Liver (tissue), 9 donors: Measurements from ENCODE around the gene LITAFD. TPM values are rescaled to one million over a fixed set of nuclear protein-coding genes. Genes with fewer than 3 reads are reported as not detected.

Experiments
- DNase-seq: peaks from one replicate; pipeline ENCODE4 v3.0.0-alpha.2; 2017; ENCODE audit warnings: low spot score
- H3K27ac ChIP-seq, 2 donors: one replicate each; pipeline ENCODE4 v1.7.0; 2013; ENCODE audit warnings: inconsistent platforms in 2 of 2, low read length in 2 of 2, control low read depth in 1 of 2, low read depth in 1 of 2, mild to moderate bottlenecking in 1 of 2
- H3K27me3 ChIP-seq, 4 donors: one replicate each; pipeline versions ENCODE4 v1.6.1 to v1.7.0; 2013; ENCODE audit warnings: low read length in 3 of 4, inconsistent platforms in 1 of 4, mild to moderate bottlenecking in 1 of 4, moderate library complexity in 1 of 4; ENCODE audit not compliant: control insufficient read depth in 4 of 4, insufficient read depth in 4 of 4
- H3K36me3 ChIP-seq, 4 donors: one replicate each; pipeline versions ENCODE4 v1.6.1 to v1.7.0; 2013; ENCODE audit warnings: low read length in 3 of 4, mild to moderate bottlenecking in 3 of 4, low read depth in 1 of 4, moderate library complexity in 1 of 4; ENCODE audit not compliant: control insufficient read depth in 4 of 4, insufficient read depth in 3 of 4
- H3K4me1 ChIP-seq, 4 donors: one replicate each; pipeline versions ENCODE4 v1.6.1 to v1.7.0; 2013; ENCODE audit warnings: low read length in 3 of 4, mild to moderate bottlenecking in 3 of 4, moderate library complexity in 1 of 4; ENCODE audit not compliant: control insufficient read depth in 4 of 4, insufficient read depth in 4 of 4
- H3K4me3 ChIP-seq, 3 donors: one replicate each; pipeline versions ENCODE4 v1.6.1 to v1.7.0; 2013; ENCODE audit warnings: low read length in 3 of 3, control low read depth in 1 of 3, low read depth in 1 of 3, mild to moderate bottlenecking in 1 of 3
- H3K9ac ChIP-seq, 2 donors: one replicate each; pipeline ENCODE4 v1.7.0; 2013; ENCODE audit warnings: low read length in 2 of 2, mild to moderate bottlenecking in 2 of 2, moderate library complexity in 2 of 2, control low read depth in 1 of 2, low read depth in 1 of 2
- H3K9me3 ChIP-seq, 4 donors: one replicate each; pipeline versions ENCODE4 v1.6.1 to v1.7.0; 2013; ENCODE audit warnings: low read length in 3 of 4; ENCODE audit not compliant: control insufficient read depth in 4 of 4
- EGR1 ChIP-seq, 2 donors: IDR thresholded peaks; 2 replicates each; pipeline ENCODE4 v1.6.1; 2016 to 2018; ENCODE audit warnings: antibody characterized with exemption in 2 of 2, low read depth in 2 of 2
- FOXA1 ChIP-seq: IDR thresholded peaks from 2 replicates; pipeline ENCODE4 v1.6.1; 2016; ENCODE audit warnings: antibody characterized with exemption
- GABPA ChIP-seq, 2 donors: IDR thresholded peaks in 1 of 2; conservative IDR thresholded peaks in 1 of 2; 2 replicates each; pipeline ENCODE4 v1.6.1; 2016; ENCODE audit warnings: antibody characterized with exemption in 2 of 2, mild to moderate bottlenecking in 1 of 2, moderate library complexity in 1 of 2
- HNF4A ChIP-seq, 2 donors: conservative IDR thresholded peaks; 2 replicates each; pipeline ENCODE4 v1.6.1; 2016; ENCODE audit warnings: antibody characterized with exemption in 2 of 2, mild to moderate bottlenecking in 2 of 2
- HNF4G ChIP-seq: IDR thresholded peaks from 2 replicates; pipeline ENCODE4 v1.6.1; 2016; ENCODE audit warnings: antibody characterized with exemption
- JUND ChIP-seq, 2 donors: IDR thresholded peaks; 2 replicates each; pipeline ENCODE4 v1.6.1; 2016; ENCODE audit warnings: antibody characterized with exemption in 2 of 2
- MAX ChIP-seq: IDR thresholded peaks from 2 replicates; pipeline ENCODE4 v1.6.1; 2016; ENCODE audit warnings: antibody characterized with exemption
- RAD21 ChIP-seq, 2 donors: IDR thresholded peaks; 2 replicates each; pipeline ENCODE4 v1.6.1; 2016; ENCODE audit warnings: antibody characterized with exemption in 2 of 2, mild to moderate bottlenecking in 2 of 2
- REST ChIP-seq: IDR thresholded peaks from 2 replicates; pipeline ENCODE4 v1.6.1; 2016; ENCODE audit warnings: antibody characterized with exemption, mild to moderate bottlenecking
- TAF1 ChIP-seq: conservative IDR thresholded peaks from 2 replicates; pipeline ENCODE4 v1.6.1; 2016; ENCODE audit warnings: antibody characterized with exemption, mild to moderate bottlenecking
- YY1 ChIP-seq: IDR thresholded peaks from 2 replicates; pipeline ENCODE4 v1.6.1; 2016; ENCODE audit warnings: antibody characterized with exemption, mild to moderate bottlenecking
- ZBTB33 ChIP-seq: IDR thresholded peaks from 2 replicates; pipeline ENCODE4 v1.6.1; 2016; ENCODE audit warnings: antibody characterized with exemption
- WGBS: extraction: QIAGEN DNeasy Blood & Tissue Kit; methylation state at CpG from one replicate; pipeline ENCODE4 v1.1.7; 2013; 5-methylcytosine and 5-hydroxymethylcytosine counted together
- polyA plus RNA-seq, 2 donors: library from polyadenylated mRNA; stranded (reverse) in 1 of 2; unstranded in 1 of 2; fragments of 200-250 nt in 1 of 2; fragments of >200 nt in 1 of 2; fragmentation: Nextera tagmentation in 1 of 2; extraction: Ambion mirVana in 1 of 2; gene quantifications; one replicate each; pipeline versions ENCODE4 v1.2.1 to v1.2.3, GENCODE V29; 2013 to 2015
- total RNA-seq, 2 donors: library from RNA; depleted of rRNA; stranded (reverse); fragments of >200 nt; gene quantifications; one replicate each; pipeline ENCODE4 v1.2.3, GENCODE V29; 2014
- donor health status: healthy.
- donor health status: healthy.
- donor health status: healthy.
- donor health status: healthy.
- donor health status: healthy.

Gene LITAFD
- total and polyA plus RNA-seq, 4 donors: not detected

- H3K9ac ChIP-seq: no peak overlapping the region
- no peak overlapping the region for H3K27ac ChIP-seq
- no peak for DNase-seq
- WGBS: 93% methylated on average over 5 of the region's 5 CpGs
- no peak overlapping the region for H3K4me3 ChIP-seq
- H3K36me3 ChIP-seq: peaks cover 8 to 51% (median 34%) of the 10 kb centered on the region in 4 donors
- no peak for TF ChIP-seq FOXA1
- no peak for TF ChIP-seq HNF4A (conservative IDR thresholded peaks at IDR 0.05)
- no peak for TF ChIP-seq GABPA (IDR thresholded peaks at IDR 0.05 in 1 of 2, conservative IDR thresholded peaks at IDR 0.05 in 1 of 2)
- no peak for TF ChIP-seq MAX
- TF ChIP-seq RAD21 (IDR thresholded peaks at IDR 0.05): no peak
- TF ChIP-seq YY1: no peak
- no peak for TF ChIP-seq EGR1 (IDR thresholded peaks at IDR 0.05; ENCODE audit: low read depth in 2 of 2)
- TF ChIP-seq ZBTB33: no peak
- TF ChIP-seq HNF4G: no peak
- TF ChIP-seq REST: no peak
- TF ChIP-seq TAF1: no peak
- H3K4me1 ChIP-seq: peaks cover 0 to 5% (median under 1%) of the 10 kb centered on the region in 4 donors
- no peaks in the 10 kb centered on the region for H3K9me3 ChIP-seq
- no peaks in the 10 kb centered on the region for H3K27me3 ChIP-seq
Measured at GRCh38 chr16:8890549-8890921, 8.4 kb downstream of the LITAFD start.

- 88% methylated on average over 16 of the region's 16 CpGs for whole genome bisulfite sequencing
- H3K4me3 ChIP-seq: no peak overlapping the region
- no peak for DNase-seq
- H3K9ac ChIP-seq: no peak overlapping the region
- H3K9me3 ChIP-seq: no peaks in the 10 kb centered on the region
- H3K4me1 ChIP-seq: no peaks in the 10 kb centered on the region
- no peak for TF ChIP-seq JUND (IDR thresholded peaks at IDR 0.05)
- H3K36me3 ChIP-seq: peaks cover 8 to 63% (median 45%) of the 10 kb centered on the region in 4 donors
- H3K27me3 ChIP-seq: no peaks in the 10 kb centered on the region
- H3K27ac ChIP-seq: no peak overlapping the region
Measured at GRCh38 chr16:8892101-8892575, 10.0 kb downstream of the LITAFD start.

- Histone ChIP-seq H3K27ac (no peak overlapping the region), H3K4me1 (no peaks in the 10 kb centered on the region), H3K27me3 (no peaks in the 10 kb centered on the region), H3K36me3 (peaks cover 10 to 74% (median 55%) of the 10 kb centered on the region in 4 donors), H3K4me3 (no peak overlapping the region), H3K9me3 (no peaks in the 10 kb centered on the region), H3K9ac (no peak overlapping the region)
- 88% methylated on average over 9 of the region's 9 CpGs for WGBS
- no peak for DNase-seq
- TF ChIP-seq ZBTB33 (no peak), MAX (no peak), FOXA1 (no peak), TAF1 (no peak), HNF4G (no peak), REST (no peak), HNF4A (conservative IDR thresholded peaks at IDR 0.05) (no peak), GABPA (IDR thresholded peaks at IDR 0.05 in 1 of 2, conservative IDR thresholded peaks at IDR 0.05 in 1 of 2) (no peak)
Measured at GRCh38 chr16:8893426-8893825, 11.3 kb downstream of the LITAFD start.
